ENCODE results near the gene CREB3L2.

DNA sequence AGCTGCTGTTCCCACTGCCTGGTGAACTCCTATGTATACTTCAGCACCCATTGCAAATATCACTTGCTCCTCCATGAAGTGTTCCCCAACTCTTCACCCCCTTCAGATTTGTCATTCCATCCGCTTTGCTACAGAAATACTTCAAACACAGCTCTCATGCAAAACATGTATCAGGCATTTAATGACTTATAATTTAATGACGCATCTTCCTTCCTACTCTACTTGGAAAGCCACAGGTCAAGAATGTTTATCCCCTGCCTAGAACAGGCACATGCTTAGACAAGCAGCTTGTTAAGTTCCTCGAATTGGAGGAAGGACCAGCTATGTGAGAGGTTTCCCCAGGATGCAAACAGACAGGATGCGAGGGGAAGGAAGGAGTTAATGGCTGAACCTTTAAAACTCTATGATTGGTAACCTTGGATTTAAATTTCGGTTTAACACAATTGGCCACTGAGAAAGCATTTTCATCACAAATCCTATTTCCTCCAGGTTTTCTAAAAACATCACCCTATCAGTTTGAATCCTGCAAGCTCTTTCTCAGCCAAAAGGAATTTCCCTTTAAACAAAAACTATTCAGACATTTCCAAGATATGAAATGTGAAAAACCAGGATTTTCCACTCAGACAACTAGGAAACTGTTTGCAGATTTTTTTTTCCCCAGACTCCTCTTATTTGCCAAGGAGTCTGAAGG is 11.5 kb downstream of the CREB3L2 start:
- TF ChIP-seq POLR2A (IDR thresholded peaks at IDR 0.05; ENCODE audit: low read length) (no peak), GATA1 (IDR thresholded peaks at IDR 0.05; ENCODE audit: low read depth, low read length) (no peak)
